ENCODE results near the gene CASP12.

Gene CASP12

GRCh38 chr11:104891135-104891534 lies 7.1 kb downstream of the CASP12 start:
- DNase-seq (ENCODE audit: low spot score): no peak

GRCh38 chr11:104883342-104883741 lies 14.9 kb downstream of the CASP12 start:
- no peak for DNase-seq (ENCODE audit: low spot score)

GRCh38 chr11:104881117-104881794 lies 17.0 kb downstream of the CASP12 start:
- no peak for DNase-seq (ENCODE audit: low spot score)

- no peak for DNase-seq (ENCODE audit: low spot score)
These were observed 18.6 kb downstream of the CASP12 start for GRCh38 chr11:104879514-104880190.

GRCh38 chr11:104876861-104877431 lies 21.3 kb downstream of the CASP12 start:
- DNase-seq (ENCODE audit: low spot score): no peak

- DNase-seq (ENCODE audit: low spot score): no peak
These were observed 21.9 kb downstream of the CASP12 start for GRCh38 chr11:104876324-104876723.

GRCh38 chr11:104873252-104873651 lies 25.0 kb downstream of the CASP12 start:
- no peak for DNase-seq (ENCODE audit: low spot score)

GRCh38 chr11:104872393-104872792 lies 25.9 kb downstream of the CASP12 start:
- DNase-seq (ENCODE audit: low spot score): no peak

GRCh38 chr11:104870910-104871309 lies 27.4 kb downstream of the CASP12 start:
- DNase-seq (ENCODE audit: low spot score): no peak

- DNase-seq (ENCODE audit: low spot score): no peak
These were observed 31.4 kb downstream of the CASP12 start for GRCh38 chr11:104866815-104867214.

GRCh38 chr11:104858882-104859775 lies 39.1 kb downstream of the CASP12 start:
- no peak for DNase-seq (ENCODE audit: low spot score)

GRCh38 chr11:104856607-104857006 lies 41.7 kb downstream of the CASP12 start:
- no peak for DNase-seq (ENCODE audit: low spot score)

GRCh38 chr11:104855965-104856364 lies 42.3 kb downstream of the CASP12 start:
- no peak for DNase-seq (ENCODE audit: low spot score)

- no peak for DNase-seq (ENCODE audit: low spot score)
These were observed 45.0 kb downstream of the CASP12 start for GRCh38 chr11:104853276-104853675.

- DNase-seq (ENCODE audit: low spot score): no peak
These were observed 45.4 kb downstream of the CASP12 start for GRCh38 chr11:104852811-104853210.

GRCh38 chr11:104846216-104846615 lies 52.0 kb downstream of the CASP12 start:
- peak; percentile 68 for DNase-seq (ENCODE audit: low spot score)

GRCh38 chr11:104844451-104844850 lies 53.8 kb downstream of the CASP12 start:
- no peak for DNase-seq (ENCODE audit: low spot score)

GRCh38 chr11:104843150-104843836 lies 55.0 kb downstream of the CASP12 start:
- no peak for DNase-seq (ENCODE audit: low spot score)

GRCh38 chr11:104841973-104842525 lies 56.2 kb downstream of the CASP12 start:
- no peak for DNase-seq (ENCODE audit: low spot score)

GRCh38 chr11:104841185-104841584 lies 57.1 kb downstream of the CASP12 start:
- no peak for DNase-seq (ENCODE audit: low spot score)

- DNase-seq (ENCODE audit: low spot score): no peak
These were observed 60.2 kb downstream of the CASP12 start for GRCh38 chr11:104837969-104838639.

Data from globus pallidus (tissue), 1 donor.